Measurements from ENCODE around the gene PBXIP1. TPM values are rescaled to one million over a fixed set of nuclear protein-coding genes. Genes with fewer than 3 reads are reported as not detected.

Gene PBXIP1
- total RNA-seq, 1 experiment from 2014 or later, result 24.0 TPM

DNA sequence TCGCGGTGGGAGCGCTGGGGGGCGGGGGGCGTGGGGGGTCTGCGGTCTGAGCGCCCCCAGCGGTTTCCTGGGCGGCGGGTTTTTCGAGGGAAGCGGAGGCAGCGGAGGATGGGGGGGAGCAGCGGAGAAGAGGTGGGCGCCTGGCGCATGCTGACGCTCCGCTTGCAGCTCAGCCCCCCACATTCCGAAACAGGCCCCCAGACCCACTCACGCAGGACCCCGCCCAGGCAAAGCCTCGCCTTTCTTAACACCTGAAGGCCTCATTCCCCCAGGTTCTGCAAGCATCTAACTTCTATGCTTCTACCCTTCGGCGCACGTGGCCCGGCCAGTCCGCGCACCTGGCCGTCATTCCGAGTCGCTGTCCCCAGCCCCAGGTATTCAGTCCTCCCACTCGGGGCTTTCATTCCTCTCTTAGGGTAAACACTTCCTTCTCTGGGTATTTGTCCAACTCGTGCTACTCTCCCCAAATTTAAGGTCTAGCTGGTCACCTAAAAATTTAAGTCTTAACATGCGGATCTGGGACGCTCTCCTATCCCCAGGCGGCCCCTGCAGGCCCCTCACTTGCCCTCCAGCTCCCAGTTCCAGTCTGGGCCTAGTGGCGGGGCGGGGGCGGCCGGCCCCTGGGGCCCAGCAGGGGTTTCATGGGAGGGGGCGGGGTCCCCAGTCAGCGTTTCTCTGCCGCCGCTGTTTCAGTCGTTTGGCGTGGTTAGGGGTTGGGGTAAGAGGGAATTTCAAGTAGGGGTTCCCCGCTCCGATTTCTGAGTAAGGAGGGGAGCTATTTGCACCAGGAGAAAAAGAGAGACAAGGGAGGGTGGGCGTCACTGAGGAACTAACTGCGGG is 43.9 kb upstream of the PBXIP1 start:
- Histone ChIP-seq H3K36me3 (ENCODE audit: control insufficient read depth, insufficient read depth, low read length) (peaks cover 1% of the 10 kb centered on the region), H3K4me3 (ENCODE audit: low read depth, low read length) (peak overlapping the region; percentile 92), H3K9me3 (no peaks in the 10 kb centered on the region), H3K27me3 (replicated peaks; ENCODE audit: control insufficient read depth, insufficient read depth, low read length) (no peaks in the 10 kb centered on the region), H3K4me1 (peaks cover 11% of the 10 kb centered on the region; the same call in 1 of the 2 replicates)
- ChIA-PET POLR2A (interaction anchor here (0.5 to 2.1 kb wide), 11 partner anchors 16 to 1129 kb away, joined by 3 to 75 read pairs (median 6); partner anchors contain the start of genes FLAD1, PBXIP1, PYGO2 and SHC1), CTCF (interaction anchor here (0.6 to 2.1 kb wide), 24 partner anchors 8 to 967 kb away, joined by 3 to 43 read pairs (median 5); partner anchors contain the start of genes ADAM15, FLAD1, PBXIP1 and PMVK)
- peak; percentile 85 to 87 for DNase-seq
- TSS peak; percentile 51 for BruUV-seq (replicated peaks)
- Mint-ChIP-seq H3K4me3 (ENCODE audit: unreplicated experiment) (peak overlapping the region; percentile 96), H3K4me1 (ENCODE audit: low read depth, unreplicated experiment) (peaks cover 26% of the 10 kb centered on the region), H3K27ac (ENCODE audit: unreplicated experiment) (peak overlapping the region; percentile 96), H3K36me3 (ENCODE audit: insufficient read depth, unreplicated experiment) (peaks cover 37% of the 10 kb centered on the region), H3K9me3 (ENCODE audit: unreplicated experiment) (no peaks in the 10 kb centered on the region), H3K27me3 (ENCODE audit: insufficient read depth, unreplicated experiment) (no peaks in the 10 kb centered on the region)
- intact Hi-C loops (cut with micrococcal nuclease; ENCODE audit: unreplicated experiment), result loop anchor here (1.0 to 5.0 kb wide), 6 partner anchors 16 to 441 kb away; partner anchors contain the start of genes CKS1B, EFNA1, FLAD1 and PYGO2
- TF ChIP-seq, protein P1, sequence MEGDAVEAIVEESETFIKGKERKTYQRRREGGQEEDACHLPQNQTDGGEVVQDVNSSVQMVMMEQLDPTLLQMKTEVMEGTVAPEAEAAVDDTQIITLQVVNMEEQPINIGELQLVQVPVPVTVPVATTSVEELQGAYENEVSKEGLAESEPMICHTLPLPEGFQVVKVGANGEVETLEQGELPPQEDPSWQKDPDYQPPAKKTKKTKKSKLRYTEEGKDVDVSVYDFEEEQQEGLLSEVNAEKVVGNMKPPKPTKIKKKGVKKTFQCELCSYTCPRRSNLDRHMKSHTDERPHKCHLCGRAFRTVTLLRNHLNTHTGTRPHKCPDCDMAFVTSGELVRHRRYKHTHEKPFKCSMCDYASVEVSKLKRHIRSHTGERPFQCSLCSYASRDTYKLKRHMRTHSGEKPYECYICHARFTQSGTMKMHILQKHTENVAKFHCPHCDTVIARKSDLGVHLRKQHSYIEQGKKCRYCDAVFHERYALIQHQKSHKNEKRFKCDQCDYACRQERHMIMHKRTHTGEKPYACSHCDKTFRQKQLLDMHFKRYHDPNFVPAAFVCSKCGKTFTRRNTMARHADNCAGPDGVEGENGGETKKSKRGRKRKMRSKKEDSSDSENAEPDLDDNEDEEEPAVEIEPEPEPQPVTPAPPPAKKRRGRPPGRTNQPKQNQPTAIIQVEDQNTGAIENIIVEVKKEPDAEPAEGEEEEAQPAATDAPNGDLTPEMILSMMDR (IDR thresholded peaks at IDR 0.05; ENCODE audit: insufficient read depth in 1 of 2, low read depth in 1 of 2, low read length in 1 of 2, severe bottlenecking in 1 of 2, unreplicated experiment in 1 of 2), result no peak

DNA sequence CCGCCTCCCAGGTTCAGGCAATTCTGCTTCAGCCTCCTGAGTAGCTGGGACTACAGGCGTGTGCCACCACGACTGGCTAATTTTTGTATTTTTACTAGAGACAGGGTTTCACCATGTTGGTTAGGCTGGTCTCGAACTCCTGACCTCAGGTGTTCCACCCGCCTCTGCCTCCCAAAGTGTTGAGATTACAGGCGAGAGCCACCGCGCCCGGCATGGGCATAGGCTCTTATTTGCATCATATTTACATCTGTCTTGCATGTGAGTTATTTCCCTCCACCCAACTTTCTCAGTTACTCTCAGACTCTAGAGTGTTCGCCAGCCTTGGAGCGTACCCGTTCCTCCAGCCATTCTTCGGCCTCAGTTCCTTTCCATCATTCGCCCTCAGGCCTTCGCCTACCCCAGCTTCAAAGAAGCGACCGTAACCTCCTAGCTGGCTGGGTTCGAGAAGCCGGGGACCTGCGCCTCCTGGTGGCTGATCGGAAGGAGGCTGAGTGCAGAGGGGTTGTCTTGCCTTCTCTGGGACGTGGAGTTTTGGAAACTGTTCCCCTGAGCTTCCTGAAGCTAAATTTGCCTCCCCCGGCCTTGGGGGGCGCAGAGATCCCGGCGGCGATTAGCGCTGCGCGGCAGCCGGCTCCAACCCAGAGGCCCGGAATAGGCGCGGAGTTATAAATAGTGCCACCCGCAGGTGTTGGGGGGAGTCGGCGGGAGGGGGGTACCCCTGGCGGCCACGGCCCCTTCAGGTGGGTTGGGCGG is 43.1 kb upstream of the PBXIP1 start:
- H3K27ac Mint-ChIP-seq (ENCODE audit: unreplicated experiment), result peak overlapping the region; percentile 96
- peaks cover 26% of the 10 kb centered on the region for H3K4me1 Mint-ChIP-seq (ENCODE audit: low read depth, unreplicated experiment)
- TF ChIP-seq, protein P1 (IDR thresholded peaks at IDR 0.05; ENCODE audit: insufficient read depth in 1 of 2, low read depth in 1 of 2, low read length in 1 of 2, severe bottlenecking in 1 of 2, unreplicated experiment in 1 of 2), result peak; percentile 84 to 90
- no TSS peak for BruUV-seq (replicated peaks)
- intact Hi-C loops (cut with micrococcal nuclease; ENCODE audit: unreplicated experiment), result loop anchor here (1.0 kb wide), 1 partner anchor 25 kb away; the partner anchor contains the start of gene CKS1B
- Histone ChIP-seq H3K36me3 (ENCODE audit: control insufficient read depth, insufficient read depth, low read length) (no peaks in the 10 kb centered on the region), H3K4me1 (0 out of 2 replicates have a peak, but pooled peaks cover 5% of the 10 kb centered on the region), H3K4me3 (ENCODE audit: low read depth, low read length) (peak overlapping the region; percentile 92), H3K9me3 (no peaks in the 10 kb centered on the region), H3K27me3 (replicated peaks; ENCODE audit: control insufficient read depth, insufficient read depth, low read length) (no peaks in the 10 kb centered on the region)
- no peaks in the 10 kb centered on the region for H3K27me3 Mint-ChIP-seq (ENCODE audit: insufficient read depth, unreplicated experiment)
- CTCF ChIA-PET, result interaction anchor here (0.6 to 2.1 kb wide), 19 partner anchors 9 to 1860 kb away, joined by 3 to 43 read pairs (median 6); partner anchors contain the start of genes ADAM15, FLAD1, INSRR and PBXIP1
- peak; percentile 84 to 86 for DNase-seq
- peak overlapping the region; percentile 96 for H3K4me3 Mint-ChIP-seq (ENCODE audit: unreplicated experiment)
- POLR2A ChIA-PET, result interaction anchor here (0.6 to 2.1 kb wide), 8 partner anchors 16 to 137 kb away, joined by 3 to 75 read pairs (median 8); partner anchors contain the start of genes FLAD1, PBXIP1, PYGO2 and SHC1
- H3K9me3 Mint-ChIP-seq (ENCODE audit: unreplicated experiment), result no peaks in the 10 kb centered on the region
- peaks cover 34% of the 10 kb centered on the region for H3K36me3 Mint-ChIP-seq (ENCODE audit: insufficient read depth, unreplicated experiment)
